Peyer's patch (tissue), 4 donors: ENCODE results near the gene KLK2. TPM values are rescaled to one million over a fixed set of nuclear protein-coding genes. Genes with fewer than 3 reads are reported as not detected.
"Not testable (repeated sequence)": the region's sequence is repeated elsewhere in the genome, so short reads cannot be mapped to it uniquely, and the experiment has no call there.

Source experiments
- DNase-seq, 3 donors: peaks; one replicate each; pipeline ENCODE4 v3.0.0-alpha.2; 2017 to 2019
- H3K27ac ChIP-seq, 4 donors: fragments of 200-600 bp; sonication (generic); one replicate each; pipeline ENCODE4 v1.5.1; 2016 to 2019
- H3K27me3 ChIP-seq, 2 donors: fragments of 200-600 bp; sonication (generic); one replicate each; pipeline ENCODE4 v1.5.1; 2019
- H3K36me3 ChIP-seq, 3 donors: fragments of 200-600 bp; sonication (generic); one replicate each; pipeline ENCODE4 v1.5.1; 2016 to 2019
- H3K4me1 ChIP-seq, 4 donors: fragments of 200-600 bp; sonication (generic); one replicate each; pipeline ENCODE4 v1.5.1; 2016 to 2019
- H3K4me3 ChIP-seq, 4 donors: fragments of 200-600 bp; sonication (generic); 1 replicate in 3 of 4; 2 replicates in 1 of 4; pipeline ENCODE4 v1.5.1; 2016 to 2019; ENCODE audit warnings: mild to moderate bottlenecking in 1 of 4
- H3K9me3 ChIP-seq, 4 donors: fragments of 200-600 bp; sonication (generic); one replicate each; pipeline ENCODE4 v1.5.1; 2016 to 2019; ENCODE audit warnings: mild to moderate bottlenecking in 1 of 4
- CTCF ChIP-seq, 6 experiments: fragments of 450-650 bp in 4 of 6; fragments of 200-600 bp in 2 of 6; sonication (generic) in 1 of 6; IDR thresholded peaks; one replicate each; pipeline ENCODE4 v1.5.1; 2017 to 2019; ENCODE audit warnings: antibody characterized with exemption in 6 of 6, mild to moderate bottlenecking in 3 of 6, moderate library complexity in 1 of 6
- POLR2A ChIP-seq, 2 donors: fragments of 450-650 bp; IDR thresholded peaks; one replicate each; pipeline ENCODE4 v1.5.1; 2017; ENCODE audit warnings: antibody characterized with exemption in 2 of 2, mild to moderate bottlenecking in 2 of 2, moderate library complexity in 2 of 2
- total RNA-seq, 4 donors: library from RNA; depleted of rRNA; stranded (reverse); fragments of >200 nt; gene quantifications; one replicate each; pipeline ENCODE4 v1.1.0, GENCODE V29; 2016

KLK2 gene
- total RNA-seq, 4 donors from 2014 or later, result not detected

- no peak for DNase-seq
- H3K27ac ChIP-seq, result no peak overlapping the region
- TF ChIP-seq POLR2A (IDR thresholded peaks at IDR 0.05) (no peak), CTCF (IDR thresholded peaks at IDR 0.05) (no peak)
These were observed 16.4 kb downstream of the KLK2 start for GRCh38 chr19:50889638-50890037.

GRCh38 chr19:50890422-50891252, 17.4 kb downstream of the KLK2 start:
- no peak overlapping the region for H3K4me3 ChIP-seq
- no peak for DNase-seq

More at GRCh38 chr19:50889638-50890037, 16.4 kb downstream of the KLK2 start:
- Histone ChIP-seq H3K9me3 (peaks cover 0 to 6% (median 0%) of the 10 kb centered on the region in 4 donors), H3K4me3 (no peak overlapping the region), H3K4me1 (no peaks in the 10 kb centered on the region), H3K27me3 (no peaks in the 10 kb centered on the region), H3K36me3 (no peaks in the 10 kb centered on the region)

GRCh38 chr19:50891253-50891625, 18.0 kb downstream of the KLK2 start:
- DNase-seq, result no peak
- H3K4me3 ChIP-seq, result no peak overlapping the region
- TF ChIP-seq POLR2A (IDR thresholded peaks at IDR 0.05), result no peak
- TF ChIP-seq CTCF (IDR thresholded peaks at IDR 0.05), result no peak
- H3K36me3 ChIP-seq, result no peaks in the 10 kb centered on the region
- peaks cover 0 to 10% (median 0%) of the 10 kb centered on the region in 4 donors for H3K9me3 ChIP-seq
- H3K4me1 ChIP-seq, result no peaks in the 10 kb centered on the region
- no peak overlapping the region for H3K27ac ChIP-seq
- no peaks in the 10 kb centered on the region for H3K27me3 ChIP-seq

More at GRCh38 chr19:50890422-50891252, 17.4 kb downstream of the KLK2 start:
- Histone ChIP-seq H3K27ac (no peak overlapping the region), H3K27me3 (no peaks in the 10 kb centered on the region), H3K36me3 (no peaks in the 10 kb centered on the region), H3K4me1 (no peaks in the 10 kb centered on the region), H3K9me3 (peaks cover 0 to 10% (median 0%) of the 10 kb centered on the region in 4 donors)
- TF ChIP-seq CTCF (IDR thresholded peaks at IDR 0.05), result no peak
- no peak for TF ChIP-seq POLR2A (IDR thresholded peaks at IDR 0.05)

- no peaks in the 10 kb centered on the region for H3K36me3 ChIP-seq
- H3K4me1 ChIP-seq, result peaks cover 0 to 5% (median 0%) of the 10 kb centered on the region in 4 donors
- no peak overlapping the region for H3K27ac ChIP-seq
- TF ChIP-seq POLR2A (IDR thresholded peaks at IDR 0.05), result no peak
- no peak for TF ChIP-seq CTCF (IDR thresholded peaks at IDR 0.05)
- H3K27me3 ChIP-seq, result no peaks in the 10 kb centered on the region
- no peak overlapping the region for H3K4me3 ChIP-seq
- peaks cover 0 to 10% (median 0%) of the 10 kb centered on the region in 4 donors for H3K9me3 ChIP-seq
- no peak for DNase-seq
These were observed 20.0 kb downstream of the KLK2 start for GRCh38 chr19:50893047-50893736.

GRCh38 chr19:50894478-50895356, 21.5 kb downstream of the KLK2 start:
- Histone ChIP-seq H3K4me1 (peaks cover 0 to 5% (median 0%) of the 10 kb centered on the region in 4 donors), H3K27ac (no peak overlapping the region), H3K9me3 (peaks cover 0 to 10% (median 0%) of the 10 kb centered on the region in 4 donors), H3K36me3 (no peaks in the 10 kb centered on the region), H3K4me3 (no peak overlapping the region), H3K27me3 (no peaks in the 10 kb centered on the region)
- TF ChIP-seq CTCF (IDR thresholded peaks at IDR 0.05) (no peak), POLR2A (IDR thresholded peaks at IDR 0.05) (no peak)
- no peak for DNase-seq

- not testable (repeated sequence) for H3K4me1 ChIP-seq, DNase-seq, H3K36me3 ChIP-seq, H3K4me3 ChIP-seq, H3K27me3 ChIP-seq
- peak overlapping the region in 1 of 4 donors; percentile 35 for H3K27ac ChIP-seq
- peaks cover 0 to 10% (median 0%) of the 10 kb centered on the region in 4 donors for H3K9me3 ChIP-seq
These were observed 22.9 kb downstream of the KLK2 start for GRCh38 chr19:50896089-50896590.
